Measurements from ENCODE around the gene UTF1.

DNA sequence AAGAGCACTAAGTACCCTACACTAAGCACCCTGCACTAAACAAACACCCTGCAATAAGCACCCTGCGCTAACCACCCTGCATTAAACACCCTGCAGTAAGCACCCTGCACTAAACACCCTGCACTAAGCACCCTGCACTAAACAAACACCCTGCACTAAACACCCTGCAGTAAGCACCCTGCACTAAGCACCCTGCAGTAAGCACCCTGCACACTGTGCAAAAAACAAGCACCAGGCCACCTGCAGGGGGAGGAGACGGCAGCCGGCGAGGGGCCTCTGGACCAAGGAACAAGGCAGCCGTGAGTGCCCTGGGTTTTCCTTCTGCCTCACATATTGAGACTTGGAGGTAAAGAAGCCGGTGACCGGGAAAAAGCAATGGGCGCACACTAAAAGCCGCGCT lies 39.8 kb upstream of the UTF1 start:
- TF ChIP-seq, protein P1, sequence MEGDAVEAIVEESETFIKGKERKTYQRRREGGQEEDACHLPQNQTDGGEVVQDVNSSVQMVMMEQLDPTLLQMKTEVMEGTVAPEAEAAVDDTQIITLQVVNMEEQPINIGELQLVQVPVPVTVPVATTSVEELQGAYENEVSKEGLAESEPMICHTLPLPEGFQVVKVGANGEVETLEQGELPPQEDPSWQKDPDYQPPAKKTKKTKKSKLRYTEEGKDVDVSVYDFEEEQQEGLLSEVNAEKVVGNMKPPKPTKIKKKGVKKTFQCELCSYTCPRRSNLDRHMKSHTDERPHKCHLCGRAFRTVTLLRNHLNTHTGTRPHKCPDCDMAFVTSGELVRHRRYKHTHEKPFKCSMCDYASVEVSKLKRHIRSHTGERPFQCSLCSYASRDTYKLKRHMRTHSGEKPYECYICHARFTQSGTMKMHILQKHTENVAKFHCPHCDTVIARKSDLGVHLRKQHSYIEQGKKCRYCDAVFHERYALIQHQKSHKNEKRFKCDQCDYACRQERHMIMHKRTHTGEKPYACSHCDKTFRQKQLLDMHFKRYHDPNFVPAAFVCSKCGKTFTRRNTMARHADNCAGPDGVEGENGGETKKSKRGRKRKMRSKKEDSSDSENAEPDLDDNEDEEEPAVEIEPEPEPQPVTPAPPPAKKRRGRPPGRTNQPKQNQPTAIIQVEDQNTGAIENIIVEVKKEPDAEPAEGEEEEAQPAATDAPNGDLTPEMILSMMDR (IDR thresholded peaks at IDR 0.05), result no peak
- TF ChIP-seq EZH2 (IDR thresholded peaks at IDR 0.05; ENCODE audit: borderline replicate concordance, insufficient read depth, low read depth, low read length, poor library complexity, severe bottlenecking), result no peak
